K562 (cell line): ENCODE data around the gene UBAC2. TPM values are rescaled to one million over a fixed set of nuclear protein-coding genes. Genes with fewer than 3 reads are reported as not detected.
A peak's percentile ranks its signal among the peaks of the same experiment; 100 is the strongest.

Experiments used
- ATAC-seq: fragments of 200-7000 bp; cut with Tn5 transposase; 3 replicates; pipeline ENCODE4 v1.9.1; 2020; ENCODE audit warnings: moderate library complexity
- BruUV-seq: library from RNA; stranded (reverse); fragments of 400-500 nt; replicated peaks from 2 replicates; lab custom pipeline; 2021; lab: Mats Ljungman, UMichigan
- CTCF ChIA-PET: fragments of 300-600 bp; formaldehyde crosslinking; extraction: SDS; loops from one replicate; lab custom pipeline; 2021; ENCODE audit warnings: low intra/inter-chr PET ratio; lab: Yijun Ruan, JAX
- POLR2A ChIA-PET: fragments of 300-600, 350-650 bp; sonication (Branson Sonifier 250); formaldehyde crosslinking; extraction: SDS; loops from one replicate; lab custom pipeline; 2021; ENCODE audit warnings: antibody characterized with exemption, inconsistent platforms; lab: Yijun Ruan, JAX
- DNase-seq, 4 experiments: peaks; one replicate each; pipeline versions ENCODE4 v3.0.0 to v3.0.0-alpha.2; 2011 to 2018; ENCODE audit warnings: low spot score in 3 of 4, mixed read lengths in 3 of 4; ENCODE audit errors: extremely low read depth in 1 of 4
- FAIRE-seq: peaks from 2 replicates; lab custom pipeline; 2011; peaks lifted over from hg19 to GRCh38; lab: Jason Lieb, UNC
- H2AFZ ChIP-seq: 2 replicates; pipeline ENCODE4 v1.6.0; 2011; ENCODE audit warnings: low read depth, low read length, control low read depth, inconsistent platforms
- H3K27ac ChIP-seq: fragments of 200-600 bp; 3 replicates; pipeline ENCODE4 v1.8.0; 2011; ENCODE audit warnings: low read depth, mild to moderate bottlenecking, control low read depth, inconsistent platforms, low read length, moderate library complexity, mixed read lengths; ENCODE audit errors: extremely low read depth
- H3K27me3 ChIP-seq, 2 experiments: fragments of 300-600 bp in 1 of 2; 2 replicates in 1 of 2; 3 replicates in 1 of 2; pipeline versions ENCODE4 v1.6.0 to v1.8.0; 2011; ENCODE audit warnings: inconsistent platforms in 2 of 2, low read length in 2 of 2, mild to moderate bottlenecking in 1 of 2, mixed read lengths in 1 of 2, moderate library complexity in 1 of 2; ENCODE audit not compliant: control insufficient read depth in 2 of 2, insufficient read depth in 2 of 2
- H3K36me3 ChIP-seq: fragments of 300-600 bp; 3 replicates; pipeline ENCODE4 v1.8.0; 2011; ENCODE audit warnings: mild to moderate bottlenecking, low read length, inconsistent platforms; ENCODE audit not compliant: control insufficient read depth, insufficient read depth
- H3K4me1 ChIP-seq, 2 experiments: fragments of 200-600 bp in 1 of 2; replicated peaks in 1 of 2; 2 replicates in 1 of 2; 3 replicates in 1 of 2; pipeline versions ENCODE4 v1.5.1 to v1.8.0; 2011; ENCODE audit warnings: inconsistent platforms in 2 of 2, low read length in 2 of 2, mild to moderate bottlenecking in 1 of 2, mixed read lengths in 1 of 2, moderate library complexity in 1 of 2; ENCODE audit not compliant: control insufficient read depth in 2 of 2, insufficient read depth in 2 of 2
- H3K4me2 ChIP-seq: 2 replicates; pipeline ENCODE4 v1.6.1; 2011; ENCODE audit warnings: low read length, control low read depth, inconsistent platforms, mixed read lengths; ENCODE audit not compliant: insufficient read depth
- H3K4me3 ChIP-seq: fragments of 200-600 bp; sonication (generic), shearing (Covaris generic); 2 replicates; pipeline ENCODE4 v1.5.1; 2016; ENCODE audit warnings: control low read depth, inconsistent platforms
- H3K79me2 ChIP-seq: fragments of 200-600 bp; 3 replicates; pipeline ENCODE4 v1.8.0; 2011; ENCODE audit warnings: low read length, inconsistent platforms; ENCODE audit not compliant: control insufficient read depth, insufficient read depth
- H3K9ac ChIP-seq, 2 experiments: 2 replicates each; pipeline versions ENCODE4 v1.6.0 to v1.6.1; 2011; ENCODE audit warnings: low read depth in 2 of 2, low read length in 2 of 2, control low read depth in 1 of 2, inconsistent platforms in 1 of 2, mild to moderate bottlenecking in 1 of 2, mixed read lengths in 1 of 2; ENCODE audit not compliant: insufficient read depth in 1 of 2
- H3K9me1 ChIP-seq: one replicate; pipeline ENCODE4 v1.6.0; 2011; ENCODE audit warnings: inconsistent platforms, mild to moderate bottlenecking, low read length, moderate library complexity; ENCODE audit not compliant: control insufficient read depth, insufficient read depth
- H3K9me3 ChIP-seq: replicated peaks from 2 replicates; pipeline ENCODE4 v1.5.1; 2011; ENCODE audit warnings: low read depth, low read length, inconsistent platforms; ENCODE audit not compliant: control insufficient read depth, insufficient read depth
- H4K20me1 ChIP-seq: replicated peaks from 2 replicates; pipeline ENCODE4 v1.6.1; 2011; ENCODE audit warnings: low read length, inconsistent platforms, mixed read lengths; ENCODE audit not compliant: control insufficient read depth, insufficient read depth
- BACH1 ChIP-seq: fragments of 200-800 bp; sonication (Bioruptor generic); IDR thresholded peaks from 2 replicates; pipeline ENCODE4 v1.6.1; 2016; ENCODE audit warnings: missing genetic modification characterization, missing compliant biosample characterization
- DMBX1 ChIP-seq: fragments of 250-450 bp; sonication (Bioruptor Pico); IDR thresholded peaks from 2 replicates; pipeline ENCODE4 v1.8.0; 2022; ENCODE audit warnings: inconsistent platforms, mild to moderate bottlenecking, moderate library complexity, borderline replicate concordance
- ELF1 ChIP-seq: fragments of 200-800 bp; sonication (Bioruptor generic); IDR thresholded peaks from 2 replicates; pipeline ENCODE4 v1.6.1; 2016; ENCODE audit warnings: missing genetic modification characterization, missing compliant biosample characterization
- FOXA1 ChIP-seq: fragments of 450-650 bp; IDR thresholded peaks from 2 replicates; pipeline ENCODE4 v1.6.1; 2016; ENCODE audit warnings: mild to moderate bottlenecking, borderline replicate concordance
- KDM1A ChIP-seq, 2 experiments: fragments of 450-650 bp; IDR thresholded peaks; 2 replicates each; pipeline ENCODE4 v1.6.1; 2016; ENCODE audit warnings: mild to moderate bottlenecking in 2 of 2
- SP1 ChIP-seq: sonication (generic); formaldehyde crosslinking; IDR thresholded peaks from 2 replicates; pipeline ENCODE4 v1.8.1; 2022; ENCODE audit warnings: mild to moderate bottlenecking, missing genetic modification reagents
- WGBS: fragments of 100-300 bp; shearing (Covaris generic); methylation state at CpG from one replicate; pipeline ENCODE4 v1.1.6; 2016; ENCODE audit warnings: low coverage, mixed read lengths; ENCODE audit not compliant: insufficient coverage; ENCODE audit errors: missing lambda C conversion rate; 5-methylcytosine and 5-hydroxymethylcytosine counted together
- in situ Hi-C: fragments of 300-500 bp; cut with MboI; formaldehyde crosslinking; loops from 4 replicates; pipeline ENCODE4 v1.15.0; 2018; ENCODE audit warnings: inconsistent platforms, mixed read lengths
- intact Hi-C: fragments of 100-400 bp; cut with micrococcal nuclease; formaldehyde crosslinking; loops from 2 replicates; pipeline ENCODE4 v1.14.2; 2022
- polyA plus RNA-seq, 8 experiments: library from polyadenylated mRNA; depleted of rRNA in 4 of 8; stranded (reverse) in 5 of 8; unstranded in 3 of 8; fragments of >200 nt; fragmentation: Nextera tagmentation in 2 of 8; fragmentation: Illumina TruSeq in 1 of 8; extraction: Ambion mirVana in 2 of 8; extraction: Trizol in 1 of 8; gene quantifications; 2 replicates each; pipeline versions ENCODE4 v1.2.1 to v1.2.3, GENCODE V29; 2011 to 2014; ENCODE audit warnings: inconsistent platforms in 1 of 8, missing spikeins in 1 of 8
- total RNA-seq, 7 experiments: library from RNA; depleted of rRNA in 6 of 7; stranded (reverse); fragments of >200 nt in 6 of 7; fragmentation: Illumina TruSeq in 2 of 7; extraction: Trizol in 2 of 7; gene quantifications; 2 replicates each; pipeline versions ENCODE4 v1.2.1 to v1.2.3, GENCODE V29; 2011 to 2021; ENCODE audit warnings: low replicate concordance in 1 of 7
- TF ChIP-seq, protein P1 (sequence below): fragments of 450-650 bp; formaldehyde crosslinking; IDR thresholded peaks from 2 replicates; pipeline ENCODE4 v1.4.0; 2020; ENCODE audit warnings: mild to moderate bottlenecking, mixed read lengths
- TF ChIP-seq, protein P2 (sequence below), 2 experiments: fragments of 450-650 bp; conservative IDR thresholded peaks; 2 replicates each; pipeline ENCODE4 v1.6.1; 2017; ENCODE audit warnings: mild to moderate bottlenecking in 2 of 2, moderate library complexity in 2 of 2
- TF ChIP-seq, protein P3 (sequence below), 2 experiments: fragments of 450-650 bp in 1 of 2; sonication (generic) in 1 of 2; formaldehyde crosslinking in 1 of 2; IDR thresholded peaks in 1 of 2; conservative IDR thresholded peaks in 1 of 2; 2 replicates each; pipeline versions ENCODE4 v1.6.1 to v1.8.1; 2016 to 2023; ENCODE audit warnings: mild to moderate bottlenecking in 2 of 2, moderate library complexity in 2 of 2, inconsistent platforms in 1 of 2, missing genetic modification reagents in 1 of 2
- TF ChIP-seq, protein P4 (sequence below): fragments of 250-450 bp; sonication (Bioruptor Pico); IDR thresholded peaks from 2 replicates; pipeline ENCODE4 v1.5.0; 2021
- TF ChIP-seq, protein P5 (sequence below): fragments of 450-650 bp; IDR thresholded peaks from 2 replicates; pipeline ENCODE4 v1.6.1; 2016; ENCODE audit warnings: borderline replicate concordance

UBAC2 gene
- total and polyA plus RNA-seq, 9 of the 15 experiments (the other 6 are each of a cell fraction or from before 2014, with no cell fraction given), result 6.0 to 84.1 (median 32.3) TPM

DNA sequence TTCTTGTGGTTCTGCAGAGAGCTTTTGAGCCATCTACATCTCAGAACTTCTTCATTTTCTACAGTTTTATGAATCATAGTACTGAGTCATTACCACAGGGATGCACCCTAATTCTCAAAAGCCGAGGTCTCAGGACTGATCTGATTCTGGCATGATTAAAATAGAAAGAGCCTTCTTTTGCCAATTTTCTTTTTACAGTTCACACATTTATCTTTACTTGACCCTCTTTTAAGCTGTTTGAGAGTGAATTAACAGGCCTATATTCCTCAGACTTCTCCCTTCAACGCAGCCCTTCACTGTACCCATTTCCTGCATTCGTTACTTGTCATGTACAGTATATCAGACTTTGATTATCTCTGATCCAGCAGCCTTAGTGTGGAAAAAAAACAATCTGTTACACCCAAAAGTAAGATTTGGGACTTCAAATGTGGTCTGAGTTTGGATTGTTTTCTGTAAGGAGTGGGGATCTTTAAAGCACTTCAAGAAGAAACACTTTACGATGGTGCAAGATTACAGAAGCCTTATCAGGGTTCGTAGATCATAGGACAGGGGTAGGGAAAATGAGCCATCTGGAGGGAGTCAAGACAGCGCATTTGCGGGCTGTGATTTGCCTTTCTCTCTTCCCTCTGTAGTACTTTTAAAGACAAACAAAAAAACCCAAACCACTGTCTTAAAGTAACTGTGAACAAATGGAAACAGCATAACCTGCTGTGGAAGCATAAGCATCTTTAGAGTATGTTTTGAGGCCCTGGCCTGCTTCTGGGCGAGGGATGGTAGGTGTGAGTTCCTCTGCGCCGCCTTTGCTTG is 121.8 kb downstream of the UBAC2 start (continued):
- TF ChIP-seq, protein P1, sequence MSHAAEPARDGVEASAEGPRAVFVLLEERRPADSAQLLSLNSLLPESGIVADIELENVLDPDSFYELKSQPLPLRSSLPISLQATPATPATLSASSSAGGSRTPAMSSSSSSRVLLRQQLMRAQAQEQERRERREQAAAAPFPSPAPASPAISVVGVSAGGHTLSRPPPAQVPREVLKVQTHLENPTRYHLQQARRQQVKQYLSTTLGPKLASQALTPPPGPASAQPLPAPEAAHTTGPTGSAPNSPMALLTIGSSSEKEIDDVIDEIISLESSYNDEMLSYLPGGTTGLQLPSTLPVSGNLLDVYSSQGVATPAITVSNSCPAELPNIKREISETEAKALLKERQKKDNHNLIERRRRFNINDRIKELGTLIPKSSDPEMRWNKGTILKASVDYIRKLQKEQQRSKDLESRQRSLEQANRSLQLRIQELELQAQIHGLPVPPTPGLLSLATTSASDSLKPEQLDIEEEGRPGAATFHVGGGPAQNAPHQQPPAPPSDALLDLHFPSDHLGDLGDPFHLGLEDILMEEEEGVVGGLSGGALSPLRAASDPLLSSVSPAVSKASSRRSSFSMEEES (CRISPR knock-in tag), result no peak
- TF ChIP-seq, protein P2, sequence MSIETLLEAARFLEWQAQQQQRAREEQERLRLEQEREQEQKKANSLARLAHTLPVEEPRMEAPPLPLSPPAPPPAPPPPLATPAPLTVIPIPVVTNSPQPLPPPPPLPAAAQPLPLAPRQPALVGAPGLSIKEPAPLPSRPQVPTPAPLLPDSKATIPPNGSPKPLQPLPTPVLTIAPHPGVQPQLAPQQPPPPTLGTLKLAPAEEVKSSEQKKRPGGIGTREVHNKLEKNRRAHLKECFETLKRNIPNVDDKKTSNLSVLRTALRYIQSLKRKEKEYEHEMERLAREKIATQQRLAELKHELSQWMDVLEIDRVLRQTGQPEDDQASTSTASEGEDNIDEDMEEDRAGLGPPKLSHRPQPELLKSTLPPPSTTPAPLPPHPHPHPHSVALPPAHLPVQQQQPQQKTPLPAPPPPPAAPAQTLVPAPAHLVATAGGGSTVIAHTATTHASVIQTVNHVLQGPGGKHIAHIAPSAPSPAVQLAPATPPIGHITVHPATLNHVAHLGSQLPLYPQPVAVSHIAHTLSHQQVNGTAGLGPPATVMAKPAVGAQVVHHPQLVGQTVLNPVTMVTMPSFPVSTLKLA (conservative IDR thresholded peaks at IDR 0.05), result no peak
- peak in 1 of 2 experiments; percentile 29; a peak in 1 of 4 replicates for TF ChIP-seq KDM1A (IDR thresholded peaks at IDR 0.05)

DNA sequence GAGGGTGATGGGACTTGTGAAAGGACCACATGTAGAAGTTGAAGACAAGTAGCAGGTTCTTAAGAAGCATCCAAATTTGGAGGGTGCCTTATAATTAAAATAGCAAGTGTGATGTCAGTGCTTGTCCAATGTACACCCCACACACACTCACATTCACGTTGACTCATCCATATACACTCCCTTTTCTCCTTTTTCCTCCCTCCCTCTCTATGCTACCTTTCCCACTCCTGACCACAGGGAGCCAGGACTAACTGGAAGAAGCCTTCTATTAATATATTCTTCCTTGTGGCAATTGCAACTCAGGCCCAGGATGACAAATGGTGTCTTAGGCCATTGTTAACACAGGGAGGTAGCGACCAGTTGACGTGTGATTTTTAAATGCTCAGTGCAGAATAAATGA is 122.8 kb downstream of the UBAC2 start:
- ChIA-PET POLR2A (interaction anchor here (1.1 kb wide), 1 partner anchor 11 kb away, joined by 4 read pairs; no protein-coding TSS in a partner anchor), CTCF (no interaction called here)
- Histone ChIP-seq H3K27ac (no peak overlapping the region), H2AFZ (no peak overlapping the region), H3K36me3 (peaks cover 15% of the 10 kb centered on the region), H3K4me2 (no peak overlapping the region), H3K27me3 (no peaks in the 10 kb centered on the region), H3K4me1 (peaks cover 8 to 42% of the 10 kb centered on the region in 2 experiments; a peak in 4 of 5 replicates), H3K9ac (no peak overlapping the region), H3K4me3 (no peak overlapping the region), H3K9me1 (peaks cover 4% of the 10 kb centered on the region), H4K20me1 (no peaks in the 10 kb centered on the region), H3K9me3 (no peaks in the 10 kb centered on the region), H3K79me2 (0 out of 3 replicates have a peak, but pooled peaks cover 4% of the 10 kb centered on the region)
- intact Hi-C loops, result no loop called here
- TF ChIP-seq ELF1 (tag), result no peak
- TF ChIP-seq SP1 (CRISPR knock-in tag), result no peak
- TF ChIP-seq BACH1 (tag), result no peak
- TF ChIP-seq, protein P3, sequence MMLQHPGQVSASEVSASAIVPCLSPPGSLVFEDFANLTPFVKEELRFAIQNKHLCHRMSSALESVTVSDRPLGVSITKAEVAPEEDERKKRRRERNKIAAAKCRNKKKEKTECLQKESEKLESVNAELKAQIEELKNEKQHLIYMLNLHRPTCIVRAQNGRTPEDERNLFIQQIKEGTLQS (IDR thresholded peaks at IDR 0.05), result no peak
- TF ChIP-seq, protein P3 (CRISPR knock-in tag; conservative IDR thresholded peaks at IDR 0.05), result no peak
- TF ChIP-seq, protein P4, sequence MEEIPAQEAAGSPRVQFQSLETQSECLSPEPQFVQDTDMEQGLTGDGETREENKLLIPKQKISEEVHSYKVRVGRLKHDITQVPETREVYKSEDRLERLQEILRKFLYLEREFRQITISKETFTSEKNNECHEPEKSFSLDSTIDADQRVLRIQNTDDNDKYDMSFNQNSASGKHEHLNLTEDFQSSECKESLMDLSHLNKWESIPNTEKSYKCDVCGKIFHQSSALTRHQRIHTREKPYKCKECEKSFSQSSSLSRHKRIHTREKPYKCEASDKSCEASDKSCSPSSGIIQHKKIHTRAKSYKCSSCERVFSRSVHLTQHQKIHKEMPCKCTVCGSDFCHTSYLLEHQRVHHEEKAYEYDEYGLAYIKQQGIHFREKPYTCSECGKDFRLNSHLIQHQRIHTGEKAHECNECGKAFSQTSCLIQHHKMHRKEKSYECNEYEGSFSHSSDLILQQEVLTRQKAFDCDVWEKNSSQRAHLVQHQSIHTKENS, result no peak
- TF ChIP-seq, protein P5, sequence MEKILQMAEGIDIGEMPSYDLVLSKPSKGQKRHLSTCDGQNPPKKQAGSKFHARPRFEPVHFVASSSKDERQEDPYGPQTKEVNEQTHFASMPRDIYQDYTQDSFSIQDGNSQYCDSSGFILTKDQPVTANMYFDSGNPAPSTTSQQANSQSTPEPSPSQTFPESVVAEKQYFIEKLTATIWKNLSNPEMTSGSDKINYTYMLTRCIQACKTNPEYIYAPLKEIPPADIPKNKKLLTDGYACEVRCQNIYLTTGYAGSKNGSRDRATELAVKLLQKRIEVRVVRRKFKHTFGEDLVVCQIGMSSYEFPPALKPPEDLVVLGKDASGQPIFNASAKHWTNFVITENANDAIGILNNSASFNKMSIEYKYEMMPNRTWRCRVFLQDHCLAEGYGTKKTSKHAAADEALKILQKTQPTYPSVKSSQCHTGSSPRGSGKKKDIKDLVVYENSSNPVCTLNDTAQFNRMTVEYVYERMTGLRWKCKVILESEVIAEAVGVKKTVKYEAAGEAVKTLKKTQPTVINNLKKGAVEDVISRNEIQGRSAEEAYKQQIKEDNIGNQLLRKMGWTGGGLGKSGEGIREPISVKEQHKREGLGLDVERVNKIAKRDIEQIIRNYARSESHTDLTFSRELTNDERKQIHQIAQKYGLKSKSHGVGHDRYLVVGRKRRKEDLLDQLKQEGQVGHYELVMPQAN, result no peak
- TF ChIP-seq FOXA1, result no peak
- no peak for TF ChIP-seq DMBX1
- in situ Hi-C loops, result no loop called here
- no peak for DNase-seq
- no peak for FAIRE-seq
- no peak for ATAC-seq
- BruUV-seq, result no TSS peak
- WGBS, result 67% methylated on average over 3 of the region's 3 CpGs
